Neuronal stem cell (in vitro differentiated cells): Measurements from ENCODE around the gene DERL2.

ENCODE experiments used
- DNase-seq: peaks from one replicate; pipeline ENCODE4 v3.0.0-alpha.2; 2013; ENCODE audit warnings: low spot score
- H2AFZ ChIP-seq: one replicate; pipeline ENCODE4 v1.6.1; 2013; ENCODE audit warnings: mild to moderate bottlenecking, low read length, inconsistent platforms
- H2AK5ac ChIP-seq: 2 replicates; pipeline ENCODE4 v1.6.1; 2013; ENCODE audit warnings: low read depth, mild to moderate bottlenecking, inconsistent platforms, low read length, moderate library complexity, mixed read lengths
- H2BK120ac ChIP-seq: 2 replicates; pipeline ENCODE4 v1.6.1; 2013; ENCODE audit warnings: low read depth, mild to moderate bottlenecking, inconsistent platforms, low read length, moderate library complexity, mixed read lengths
- H2BK12ac ChIP-seq: one replicate; pipeline ENCODE4 v1.6.1; 2013; ENCODE audit warnings: low read length, inconsistent platforms
- H2BK15ac ChIP-seq: 2 replicates; pipeline ENCODE4 v1.6.1; 2013; ENCODE audit warnings: mild to moderate bottlenecking, low read length, inconsistent platforms, mixed read lengths
- H2BK5ac ChIP-seq: one replicate; pipeline ENCODE4 v1.6.1; 2013; ENCODE audit warnings: inconsistent platforms, mild to moderate bottlenecking, low read length, moderate library complexity
- H3K14ac ChIP-seq: one replicate; pipeline ENCODE4 v1.6.1; 2013; ENCODE audit warnings: low read length, inconsistent platforms
- H3K18ac ChIP-seq: 2 replicates; pipeline ENCODE4 v1.6.1; 2013; ENCODE audit warnings: low read length, inconsistent platforms
- H3K23ac ChIP-seq: 2 replicates; pipeline ENCODE4 v1.6.1; 2013; ENCODE audit warnings: low read depth, mild to moderate bottlenecking, mixed read lengths, low read length, inconsistent platforms; ENCODE audit not compliant: poor library complexity
- H3K27ac ChIP-seq: replicated peaks from 3 replicates; pipeline ENCODE4 v1.5.1; 2013; ENCODE audit warnings: low read length, inconsistent platforms
- H3K27me3 ChIP-seq, 3 experiments: 2 replicates each; pipeline ENCODE4 v1.6.1; 2013; ENCODE audit warnings: low read length in 3 of 3, mild to moderate bottlenecking in 2 of 3, inconsistent platforms in 1 of 3, low read depth in 1 of 3, mixed read lengths in 1 of 3, moderate library complexity in 1 of 3; ENCODE audit not compliant: control insufficient read depth in 3 of 3, insufficient read depth in 3 of 3
- H3K36me3 ChIP-seq, 2 donors: replicated peaks in 1 of 2; 2 replicates each; pipeline ENCODE4 v1.6.1; 2013; ENCODE audit warnings: low read length in 2 of 2; ENCODE audit not compliant: control insufficient read depth in 2 of 2, insufficient read depth in 2 of 2
- H3K4ac ChIP-seq: 2 replicates; pipeline ENCODE4 v1.6.1; 2013; ENCODE audit warnings: inconsistent platforms, mild to moderate bottlenecking, low read length, moderate library complexity
- H3K4me1 ChIP-seq, 2 donors: 1 replicate in 1 of 2; 2 replicates in 1 of 2; pipeline ENCODE4 v1.6.1; 2013; ENCODE audit warnings: low read length in 2 of 2, low read depth in 1 of 2; ENCODE audit not compliant: control insufficient read depth in 2 of 2, insufficient read depth in 1 of 2
- H3K4me2 ChIP-seq: one replicate; pipeline ENCODE4 v1.6.1; 2013; ENCODE audit warnings: mild to moderate bottlenecking, low read length, inconsistent platforms; ENCODE audit not compliant: insufficient read depth, poor library complexity, severe bottlenecking
- H3K4me3 ChIP-seq, 2 donors: 2 replicates each; pipeline ENCODE4 v1.5.1; 2013; ENCODE audit warnings: low read length in 2 of 2, mild to moderate bottlenecking in 2 of 2, inconsistent platforms in 1 of 2, moderate library complexity in 1 of 2
- H3K79me1 ChIP-seq: one replicate; pipeline ENCODE4 v1.6.1; 2013; ENCODE audit warnings: low read depth, mild to moderate bottlenecking, inconsistent platforms, low read length, moderate library complexity
- H3K9ac ChIP-seq: one replicate; pipeline ENCODE4 v1.6.1; 2013; ENCODE audit warnings: mild to moderate bottlenecking, low read depth, low read length, inconsistent platforms; ENCODE audit not compliant: poor library complexity
- H3K9me3 ChIP-seq, 2 donors: replicated peaks in 1 of 2; 2 replicates each; pipeline versions ENCODE3 to v1.6.1; 2013; ENCODE audit warnings: low read length in 2 of 2, mild to moderate bottlenecking in 2 of 2, inconsistent platforms in 1 of 2, low read depth in 1 of 2, mixed read lengths in 1 of 2, moderate library complexity in 1 of 2; ENCODE audit not compliant: control insufficient read depth in 2 of 2, insufficient read depth in 1 of 2
- H4K8ac ChIP-seq: one replicate; pipeline ENCODE4 v1.6.1; 2013; ENCODE audit warnings: low read depth, mild to moderate bottlenecking, inconsistent platforms, low read length, moderate library complexity
- H4K91ac ChIP-seq: one replicate; pipeline ENCODE4 v1.6.1; 2013; ENCODE audit warnings: low read length, low read depth, mild to moderate bottlenecking, inconsistent platforms; ENCODE audit not compliant: poor library complexity
- WGBS, 2 donors: extraction: QIAGEN DNeasy Blood & Tissue Kit; methylation state at CpG; one replicate each; pipeline ENCODE4 v1.1.7; 2013; ENCODE audit warnings: missing lambda C conversion rate in 2 of 2, mixed read lengths in 1 of 2; ENCODE audit not compliant: insufficient read length in 2 of 2, insufficient replicate concordance in 1 of 2; ENCODE audit errors: extremely low coverage in 2 of 2; 5-methylcytosine and 5-hydroxymethylcytosine counted together

The DERL2 gene

GRCh38 chr17:5480962-5481361, 5.0 kb downstream of the DERL2 start:
- no peak for DNase-seq
- Histone ChIP-seq H3K23ac (no peak overlapping the region), H2AK5ac (no peak overlapping the region), H3K36me3 (peaks cover 32 to 92% of the 10 kb centered on the region in 2 donors), H3K79me1 (peaks cover 8% of the 10 kb centered on the region), H3K4me3 (no peak overlapping the region), H3K4me2 (no peak overlapping the region), H3K4me1 (peaks cover 0 to 4% of the 10 kb centered on the region in 2 donors), H3K27ac (no peak overlapping the region), H3K18ac (no peak overlapping the region), H2BK120ac (no peak overlapping the region), H3K27me3 (no peaks in the 10 kb centered on the region), H3K9ac (no peak overlapping the region), H3K14ac (no peak overlapping the region), H3K4ac (no peak overlapping the region), H4K8ac (no peak overlapping the region), H2BK5ac (no peak overlapping the region), H3K9me3 (peaks cover 6 to 16% of the 10 kb centered on the region in 2 donors), H4K91ac (no peak overlapping the region), H2BK15ac (no peak overlapping the region), H2AFZ (no peak overlapping the region), H2BK12ac (no peak overlapping the region)
- WGBS, 2 donors, result no CpG with 5 or more reads among the region's 6 CpGs

GRCh38 chr17:5478992-5479391, 7.0 kb downstream of the DERL2 start:
- H4K8ac ChIP-seq, result no peak overlapping the region
- H3K27ac ChIP-seq, result no peak overlapping the region
- H2BK12ac ChIP-seq, result no peak overlapping the region
- H2AFZ ChIP-seq, result no peak overlapping the region
- H3K18ac ChIP-seq, result no peak overlapping the region
- no peak for DNase-seq
- H2BK15ac ChIP-seq, result no peak overlapping the region
- peaks cover 6 to 16% of the 10 kb centered on the region in 2 donors for H3K9me3 ChIP-seq
- no peak overlapping the region for H3K4ac ChIP-seq
- no peak overlapping the region for H3K14ac ChIP-seq
- no peaks in the 10 kb centered on the region for H3K4me1 ChIP-seq
- no peak overlapping the region for H2AK5ac ChIP-seq
- H4K91ac ChIP-seq, result no peak overlapping the region
- peaks cover 35 to 99% of the 10 kb centered on the region in 2 donors for H3K36me3 ChIP-seq
- H3K9ac ChIP-seq, result no peak overlapping the region
- no peak overlapping the region for H2BK120ac ChIP-seq
- peaks cover 5% of the 10 kb centered on the region for H3K79me1 ChIP-seq
- no peak overlapping the region for H3K4me2 ChIP-seq
- no peak overlapping the region for H3K23ac ChIP-seq
- WGBS, 2 donors, result no CpG with 5 or more reads among the region's 4 CpGs
- H2BK5ac ChIP-seq, result no peak overlapping the region
- no peak overlapping the region for H3K4me3 ChIP-seq
- H3K27me3 ChIP-seq, result no peaks in the 10 kb centered on the region

- peaks cover 22 to 78% of the 10 kb centered on the region in 2 donors for H3K36me3 ChIP-seq
- H3K9me3 ChIP-seq, result peaks cover 2 to 14% of the 10 kb centered on the region in 2 donors
- no peaks in the 10 kb centered on the region for H3K27me3 ChIP-seq
- H4K91ac ChIP-seq, result no peak overlapping the region
- no peak overlapping the region for H3K9ac ChIP-seq
- no peak overlapping the region for H3K18ac ChIP-seq
- H3K4me1 ChIP-seq, result no peaks in the 10 kb centered on the region
- no peak overlapping the region for H2AFZ ChIP-seq
- H3K79me1 ChIP-seq, result peaks cover 4% of the 10 kb centered on the region
- no peak overlapping the region for H3K4me2 ChIP-seq
- no peak overlapping the region for H2AK5ac ChIP-seq
- no peak overlapping the region for H3K23ac ChIP-seq
- no CpG with 5 or more reads among the region's 2 CpGs for WGBS, 2 donors
- no peak overlapping the region for H2BK5ac ChIP-seq
- DNase-seq, result no peak
- no peak overlapping the region for H4K8ac ChIP-seq
- no peak overlapping the region for H2BK120ac ChIP-seq
- H2BK12ac ChIP-seq, result no peak overlapping the region
- H3K4ac ChIP-seq, result no peak overlapping the region
- H3K4me3 ChIP-seq, result no peak overlapping the region
- H3K27ac ChIP-seq, result no peak overlapping the region
- H2BK15ac ChIP-seq, result no peak overlapping the region
- no peak overlapping the region for H3K14ac ChIP-seq
These were observed 12.1 kb downstream of the DERL2 start for GRCh38 chr17:5473906-5474305.

GRCh38 chr17:5472511-5472910, 13.5 kb downstream of the DERL2 start:
- Histone ChIP-seq H2BK5ac (no peak overlapping the region), H3K23ac (no peak overlapping the region), H2AFZ (no peak overlapping the region), H3K14ac (no peak overlapping the region), H3K27me3 (no peaks in the 10 kb centered on the region), H3K9ac (no peak overlapping the region), H4K8ac (no peak overlapping the region), H3K4me1 (no peaks in the 10 kb centered on the region), H2AK5ac (no peak overlapping the region), H4K91ac (no peak overlapping the region), H3K18ac (no peak overlapping the region), H3K4me3 (no peak overlapping the region), H3K4me2 (no peak overlapping the region), H3K9me3 (no peaks in the 10 kb centered on the region), H3K36me3 (peaks cover 13 to 64% of the 10 kb centered on the region in 2 donors), H3K27ac (no peak overlapping the region), H2BK12ac (no peak overlapping the region), H2BK120ac (no peak overlapping the region), H3K79me1 (peaks cover 2% of the 10 kb centered on the region), H2BK15ac (no peak overlapping the region), H3K4ac (no peak overlapping the region)
- no peak for DNase-seq
- 100% methylated on average over 1 of the region's 3 CpGs; no CpG with 5 or more reads in 1 of the 2 donors for WGBS, 2 donors
